H9 (cell line): Measurements from ENCODE around the gene PTCD2. TPM values are rescaled to one million over a fixed set of nuclear protein-coding genes. Genes with fewer than 3 reads are reported as not detected.

Experiments used
- DNase-seq: peaks from one replicate; pipeline ENCODE4 v3.0.0-alpha.2; 2017
- H2AFZ ChIP-seq: one replicate; pipeline ENCODE4 v1.6.1; 2013; ENCODE audit warnings: mild to moderate bottlenecking, low read length, control low read depth, moderate library complexity
- H2AK5ac ChIP-seq: 2 replicates; pipeline ENCODE4 v1.6.1; 2013; ENCODE audit warnings: low read length, control low read depth, mixed read lengths; ENCODE audit not compliant: insufficient read length
- H2BK120ac ChIP-seq: one replicate; pipeline ENCODE4 v1.6.1; 2013; ENCODE audit warnings: low read depth, mild to moderate bottlenecking, low read length, control low read depth, inconsistent platforms; ENCODE audit not compliant: poor library complexity, severe bottlenecking
- H2BK12ac ChIP-seq: 2 replicates; pipeline ENCODE4 v1.6.1; 2013; ENCODE audit warnings: low read length, control low read depth, mixed read lengths, low read depth; ENCODE audit not compliant: insufficient read length
- H2BK15ac ChIP-seq: 2 replicates; pipeline ENCODE4 v1.6.1; 2013; ENCODE audit warnings: low read depth, low read length, control low read depth
- H2BK20ac ChIP-seq: one replicate; pipeline ENCODE4 v1.6.1; 2013; ENCODE audit warnings: low read depth, mild to moderate bottlenecking, low read length, control low read depth, inconsistent platforms; ENCODE audit not compliant: poor library complexity, severe bottlenecking
- H2BK5ac ChIP-seq: 2 replicates; pipeline ENCODE4 v1.6.1; 2013; ENCODE audit warnings: low read length, control low read depth, mixed read lengths; ENCODE audit not compliant: insufficient read length
- H3K14ac ChIP-seq: 2 replicates; pipeline ENCODE4 v1.6.1; 2013; ENCODE audit warnings: low read length, control low read depth; ENCODE audit not compliant: insufficient read depth
- H3K18ac ChIP-seq: 2 replicates; pipeline ENCODE4 v1.6.1; 2013; ENCODE audit warnings: low read depth, mild to moderate bottlenecking, mixed read lengths, low read length, control low read depth; ENCODE audit not compliant: insufficient read length
- H3K23ac ChIP-seq: 2 replicates; pipeline ENCODE4 v1.6.1; 2013; ENCODE audit warnings: low read length, control low read depth, mixed read lengths, low read depth; ENCODE audit not compliant: insufficient read length
- H3K23me2 ChIP-seq: 2 replicates; pipeline ENCODE4 v1.6.1; 2013; ENCODE audit warnings: low read depth, mild to moderate bottlenecking, mixed read lengths, low read length, control low read depth; ENCODE audit not compliant: insufficient read length, poor library complexity, severe bottlenecking
- H3K27ac ChIP-seq: 2 replicates; pipeline ENCODE4 v1.5.1; 2013; ENCODE audit warnings: low read length, control low read depth, mixed read lengths, low read depth; ENCODE audit not compliant: insufficient read length
- H3K27me3 ChIP-seq: 2 replicates; pipeline ENCODE4 v1.6.1; 2013; ENCODE audit warnings: low read length, control low read depth, inconsistent platforms; ENCODE audit not compliant: insufficient read depth
- H3K4ac ChIP-seq: 2 replicates; pipeline ENCODE4 v1.6.1; 2013; ENCODE audit warnings: low read depth, mild to moderate bottlenecking, control low read depth, inconsistent platforms, low read length, moderate library complexity
- H3K4me1 ChIP-seq: 2 replicates; pipeline ENCODE4 v1.6.1; 2013; ENCODE audit warnings: low read length, control low read depth, inconsistent platforms; ENCODE audit not compliant: insufficient read depth
- H3K4me2 ChIP-seq: 2 replicates; pipeline ENCODE4 v1.6.1; 2013; ENCODE audit warnings: low read length, control low read depth, mixed read lengths; ENCODE audit not compliant: insufficient read length, insufficient read depth
- H3K56ac ChIP-seq: 2 replicates; pipeline ENCODE4 v1.6.1; 2013; ENCODE audit warnings: low read depth, mild to moderate bottlenecking, mixed read lengths, low read length, control low read depth; ENCODE audit not compliant: insufficient read length
- H3K79me1 ChIP-seq: 2 replicates; pipeline ENCODE4 v1.6.1; 2013; ENCODE audit warnings: low read depth, mild to moderate bottlenecking, moderate library complexity, low read length, control low read depth, inconsistent platforms; ENCODE audit not compliant: insufficient read depth, poor library complexity, severe bottlenecking
- H3K79me2 ChIP-seq: 2 replicates; pipeline ENCODE4 v1.6.1; 2013; ENCODE audit warnings: low read length, control low read depth, inconsistent platforms; ENCODE audit not compliant: insufficient read depth
- H3K9ac ChIP-seq: 2 replicates; pipeline ENCODE4 v1.6.1; 2013; ENCODE audit warnings: low read length, control low read depth, mixed read lengths; ENCODE audit not compliant: insufficient read length; ENCODE audit errors: extremely low read depth
- H3K9me3 ChIP-seq: one replicate; pipeline ENCODE4 v1.6.1; 2013; ENCODE audit warnings: low read depth, low read length, inconsistent platforms; ENCODE audit not compliant: control insufficient read depth
- H3T11ph ChIP-seq: one replicate; pipeline ENCODE4 v1.6.1; 2013; ENCODE audit warnings: mild to moderate bottlenecking, low read length, control low read depth, inconsistent platforms
- H4K20me1 ChIP-seq: one replicate; pipeline ENCODE4 v1.6.1; 2013; ENCODE audit not compliant: control insufficient read depth, insufficient read length, insufficient read depth
- H4K5ac ChIP-seq: 2 replicates; pipeline ENCODE4 v1.6.1; 2013; ENCODE audit warnings: low read depth, mild to moderate bottlenecking, mixed read lengths, low read length, control low read depth; ENCODE audit not compliant: insufficient read length
- H4K8ac ChIP-seq: replicated peaks from 2 replicates; pipeline ENCODE4 v1.6.1; 2013; ENCODE audit warnings: low read length, control low read depth, mixed read lengths, low read depth; ENCODE audit not compliant: insufficient read length
- H4K91ac ChIP-seq: 2 replicates; pipeline ENCODE4 v1.6.1; 2013; ENCODE audit warnings: low read depth, mild to moderate bottlenecking, moderate library complexity, mixed read lengths, low read length, control low read depth; ENCODE audit not compliant: insufficient read length
- H3K27ac Mint-ChIP-seq, 3 experiments: 2 replicates in 2 of 3; 3 replicates in 1 of 3; pipeline ENCODE4 v1.8.0; 2020 to 2021; ENCODE audit warnings: mixed read lengths in 3 of 3, mild to moderate bottlenecking in 1 of 3, moderate library complexity in 1 of 3
- H3K27me3 Mint-ChIP-seq: 2 replicates; pipeline ENCODE4 v1.8.0; 2021; ENCODE audit warnings: low read depth, mild to moderate bottlenecking, moderate library complexity, mixed read lengths
- H3K36me3 Mint-ChIP-seq, 3 experiments: 2 replicates in 2 of 3; 3 replicates in 1 of 3; pipeline ENCODE4 v1.8.0; 2020 to 2021; ENCODE audit warnings: low read depth in 3 of 3, mixed read lengths in 3 of 3; ENCODE audit not compliant: insufficient read depth in 1 of 3
- H3K4me1 Mint-ChIP-seq, 2 experiments: 2 replicates each; pipeline ENCODE4 v1.8.0; 2020; ENCODE audit warnings: mixed read lengths in 2 of 2
- H3K4me3 Mint-ChIP-seq, 2 experiments: 2 replicates in 1 of 2; 3 replicates in 1 of 2; pipeline ENCODE4 v1.8.0; 2020 to 2021; ENCODE audit warnings: mild to moderate bottlenecking in 2 of 2, mixed read lengths in 2 of 2, moderate library complexity in 1 of 2
- H3K9me3 Mint-ChIP-seq, 2 experiments: 2 replicates in 1 of 2; 3 replicates in 1 of 2; pipeline ENCODE4 v1.8.0; 2020; ENCODE audit warnings: mild to moderate bottlenecking in 2 of 2, mixed read lengths in 2 of 2, moderate library complexity in 1 of 2
- WGBS: extraction: QIAGEN DNeasy Blood & Tissue Kit; methylation state at CpG from one replicate; pipeline ENCODE4 v1.1.7; 2013; ENCODE audit warnings: missing lambda C conversion rate, low lambda C conversion rate, mixed read lengths; ENCODE audit not compliant: insufficient read length; ENCODE audit errors: extremely low coverage; 5-methylcytosine and 5-hydroxymethylcytosine counted together
- total RNA-seq: library from RNA; stranded (reverse); gene quantifications from 2 replicates; pipeline ENCODE4 v1.2.1, GENCODE V29; 2021
- TF ChIP-seq, protein P1 (sequence below): fragments of 200-600 bp; sonication (generic); conservative IDR thresholded peaks from 3 replicates; pipeline ENCODE4 v1.8.0; 2021; ENCODE audit warnings: antibody characterized with exemption, mild to moderate bottlenecking

Gene PTCD2
- total RNA-seq, 1 experiment from 2014 or later: 12.7 TPM

DNA sequence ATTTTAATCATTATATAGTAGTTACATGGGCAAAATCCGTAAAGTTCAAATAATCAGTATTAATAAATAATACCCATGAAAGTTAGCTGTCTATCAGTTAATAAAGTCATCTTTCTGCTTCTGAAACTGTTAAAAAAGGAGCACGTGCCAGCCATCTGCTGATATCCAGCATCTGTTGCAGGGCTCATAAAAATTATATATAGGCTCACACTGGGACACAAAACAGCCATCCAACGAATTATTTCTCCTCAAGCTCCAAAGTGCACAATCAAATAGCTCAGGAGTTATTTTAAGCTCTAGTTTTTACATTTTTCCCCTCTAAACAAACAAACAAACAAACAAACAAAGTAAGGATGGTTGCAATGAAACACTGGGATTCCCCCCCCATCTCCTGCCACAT is 48.5 kb upstream of the PTCD2 start:
- Mint-ChIP-seq H3K27me3 (no peaks in the 10 kb centered on the region), H3K4me3 (no peak overlapping the region), H3K9me3 (no peaks in the 10 kb centered on the region), H3K36me3 (peaks cover 7 to 24% (median 7%) of the 10 kb centered on the region in 3 experiments; a peak in 6 of 7 replicates), H3K4me1 (peaks cover 14 to 20% of the 10 kb centered on the region in 2 experiments), H3K27ac (no peak overlapping the region)
- Histone ChIP-seq H2BK15ac (no peak overlapping the region), H2BK20ac (no peak overlapping the region), H2AK5ac (no peak overlapping the region), H4K5ac (no peak overlapping the region), H2BK120ac (no peak overlapping the region), H3K9me3 (no peaks in the 10 kb centered on the region), H2AFZ (no peak overlapping the region), H3K79me2 (no peaks in the 10 kb centered on the region), H3K18ac (no peak overlapping the region), H3K23ac (no peak overlapping the region), H3T11ph (no peak overlapping the region), H3K9ac (no peak overlapping the region), H3K4me2 (no peak overlapping the region), H3K27me3 (no peaks in the 10 kb centered on the region), H2BK12ac (no peak overlapping the region), H3K27ac (no peak overlapping the region), H2BK5ac (no peak overlapping the region), H3K14ac (no peak overlapping the region), H3K79me1 (no peaks in the 10 kb centered on the region), H3K23me2 (no peaks in the 10 kb centered on the region), H3K56ac (no peak overlapping the region), H4K20me1 (no peaks in the 10 kb centered on the region), H3K4ac (no peak overlapping the region), H4K91ac (no peak overlapping the region), H4K8ac (no peak overlapping the region), H3K4me1 (no peaks in the 10 kb centered on the region; the same call in 1 of the 2 replicates)
- DNase-seq: no peak
- TF ChIP-seq, protein P1, sequence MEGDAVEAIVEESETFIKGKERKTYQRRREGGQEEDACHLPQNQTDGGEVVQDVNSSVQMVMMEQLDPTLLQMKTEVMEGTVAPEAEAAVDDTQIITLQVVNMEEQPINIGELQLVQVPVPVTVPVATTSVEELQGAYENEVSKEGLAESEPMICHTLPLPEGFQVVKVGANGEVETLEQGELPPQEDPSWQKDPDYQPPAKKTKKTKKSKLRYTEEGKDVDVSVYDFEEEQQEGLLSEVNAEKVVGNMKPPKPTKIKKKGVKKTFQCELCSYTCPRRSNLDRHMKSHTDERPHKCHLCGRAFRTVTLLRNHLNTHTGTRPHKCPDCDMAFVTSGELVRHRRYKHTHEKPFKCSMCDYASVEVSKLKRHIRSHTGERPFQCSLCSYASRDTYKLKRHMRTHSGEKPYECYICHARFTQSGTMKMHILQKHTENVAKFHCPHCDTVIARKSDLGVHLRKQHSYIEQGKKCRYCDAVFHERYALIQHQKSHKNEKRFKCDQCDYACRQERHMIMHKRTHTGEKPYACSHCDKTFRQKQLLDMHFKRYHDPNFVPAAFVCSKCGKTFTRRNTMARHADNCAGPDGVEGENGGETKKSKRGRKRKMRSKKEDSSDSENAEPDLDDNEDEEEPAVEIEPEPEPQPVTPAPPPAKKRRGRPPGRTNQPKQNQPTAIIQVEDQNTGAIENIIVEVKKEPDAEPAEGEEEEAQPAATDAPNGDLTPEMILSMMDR: no peak
- WGBS: no CpG with 5 or more reads among the region's 3 CpGs
